K562 (cell line): ENCODE data around the gene MYO16. TPM values are rescaled to one million over a fixed set of nuclear protein-coding genes. Genes with fewer than 3 reads are reported as not detected.

ENCODE experiments used
- ATAC-seq: fragments of 200-7000 bp; cut with Tn5 transposase; 3 replicates; pipeline ENCODE4 v1.9.1; 2020; ENCODE audit warnings: moderate library complexity
- BruUV-seq: library from RNA; stranded (reverse); fragments of 400-500 nt; replicated peaks from 2 replicates; lab custom pipeline; 2021; lab: Mats Ljungman, UMichigan
- CTCF ChIA-PET: fragments of 300-600 bp; formaldehyde crosslinking; extraction: SDS; loops from one replicate; lab custom pipeline; 2021; ENCODE audit warnings: low intra/inter-chr PET ratio; lab: Yijun Ruan, JAX
- POLR2A ChIA-PET: fragments of 300-600, 350-650 bp; sonication (Branson Sonifier 250); formaldehyde crosslinking; extraction: SDS; loops from one replicate; lab custom pipeline; 2021; ENCODE audit warnings: antibody characterized with exemption, inconsistent platforms; lab: Yijun Ruan, JAX
- DNase-seq, 4 experiments: peaks; one replicate each; pipeline versions ENCODE4 v3.0.0 to v3.0.0-alpha.2; 2011 to 2018; ENCODE audit warnings: low spot score in 3 of 4, mixed read lengths in 3 of 4; ENCODE audit errors: extremely low read depth in 1 of 4
- FAIRE-seq: peaks from 2 replicates; lab custom pipeline; 2011; peaks lifted over from hg19 to GRCh38; lab: Jason Lieb, UNC
- H2AFZ ChIP-seq: 2 replicates; pipeline ENCODE4 v1.6.0; 2011; ENCODE audit warnings: low read depth, low read length, control low read depth, inconsistent platforms
- H3K27ac ChIP-seq: fragments of 200-600 bp; 3 replicates; pipeline ENCODE4 v1.8.0; 2011; ENCODE audit warnings: low read depth, mild to moderate bottlenecking, control low read depth, inconsistent platforms, low read length, moderate library complexity, mixed read lengths; ENCODE audit errors: extremely low read depth
- H3K27me3 ChIP-seq, 2 experiments: fragments of 300-600 bp in 1 of 2; 2 replicates in 1 of 2; 3 replicates in 1 of 2; pipeline versions ENCODE4 v1.6.0 to v1.8.0; 2011; ENCODE audit warnings: inconsistent platforms in 2 of 2, low read length in 2 of 2, mild to moderate bottlenecking in 1 of 2, mixed read lengths in 1 of 2, moderate library complexity in 1 of 2; ENCODE audit not compliant: control insufficient read depth in 2 of 2, insufficient read depth in 2 of 2
- H3K36me3 ChIP-seq: fragments of 300-600 bp; 3 replicates; pipeline ENCODE4 v1.8.0; 2011; ENCODE audit warnings: mild to moderate bottlenecking, low read length, inconsistent platforms; ENCODE audit not compliant: control insufficient read depth, insufficient read depth
- H3K4me1 ChIP-seq, 2 experiments: fragments of 200-600 bp in 1 of 2; replicated peaks in 1 of 2; 2 replicates in 1 of 2; 3 replicates in 1 of 2; pipeline versions ENCODE4 v1.5.1 to v1.8.0; 2011; ENCODE audit warnings: inconsistent platforms in 2 of 2, low read length in 2 of 2, mild to moderate bottlenecking in 1 of 2, mixed read lengths in 1 of 2, moderate library complexity in 1 of 2; ENCODE audit not compliant: control insufficient read depth in 2 of 2, insufficient read depth in 2 of 2
- H3K4me2 ChIP-seq: 2 replicates; pipeline ENCODE4 v1.6.1; 2011; ENCODE audit warnings: low read length, control low read depth, inconsistent platforms, mixed read lengths; ENCODE audit not compliant: insufficient read depth
- H3K4me3 ChIP-seq: fragments of 200-600 bp; sonication (generic), shearing (Covaris generic); 2 replicates; pipeline ENCODE4 v1.5.1; 2016; ENCODE audit warnings: control low read depth, inconsistent platforms
- H3K79me2 ChIP-seq: fragments of 200-600 bp; 3 replicates; pipeline ENCODE4 v1.8.0; 2011; ENCODE audit warnings: low read length, inconsistent platforms; ENCODE audit not compliant: control insufficient read depth, insufficient read depth
- H3K9ac ChIP-seq, 2 experiments: 2 replicates each; pipeline versions ENCODE4 v1.6.0 to v1.6.1; 2011; ENCODE audit warnings: low read depth in 2 of 2, low read length in 2 of 2, control low read depth in 1 of 2, inconsistent platforms in 1 of 2, mild to moderate bottlenecking in 1 of 2, mixed read lengths in 1 of 2; ENCODE audit not compliant: insufficient read depth in 1 of 2
- H3K9me1 ChIP-seq: one replicate; pipeline ENCODE4 v1.6.0; 2011; ENCODE audit warnings: inconsistent platforms, mild to moderate bottlenecking, low read length, moderate library complexity; ENCODE audit not compliant: control insufficient read depth, insufficient read depth
- H3K9me3 ChIP-seq: replicated peaks from 2 replicates; pipeline ENCODE4 v1.5.1; 2011; ENCODE audit warnings: low read depth, low read length, inconsistent platforms; ENCODE audit not compliant: control insufficient read depth, insufficient read depth
- H4K20me1 ChIP-seq: replicated peaks from 2 replicates; pipeline ENCODE4 v1.6.1; 2011; ENCODE audit warnings: low read length, inconsistent platforms, mixed read lengths; ENCODE audit not compliant: control insufficient read depth, insufficient read depth
- CBX2 ChIP-seq: fragments of 200-600 bp; sonication (generic); IDR thresholded peaks from one replicate; pipeline ENCODE4 v1.6.1; 2012; ENCODE audit warnings: mild to moderate bottlenecking, low read length, inconsistent platforms; ENCODE audit not compliant: insufficient read depth, poor library complexity, severe bottlenecking
- E2F4 ChIP-seq: sonication (generic); formaldehyde crosslinking; IDR thresholded peaks from 2 replicates; pipeline ENCODE4 v1.8.0; 2022; ENCODE audit warnings: mild to moderate bottlenecking, low read depth, missing genetic modification reagents
- FIP1L1 ChIP-seq: fragments of 200-400 bp; formaldehyde crosslinking; IDR thresholded peaks from 2 replicates; pipeline ENCODE4 v1.6.1; 2018; ENCODE audit warnings: mild to moderate bottlenecking, low read depth, low read length; ENCODE audit not compliant: poor library complexity, severe bottlenecking
- FUS ChIP-seq: fragments of 200-400 bp; formaldehyde crosslinking; optimal IDR thresholded peaks from 2 replicates; pipeline ENCODE3; 2017; ENCODE audit warnings: low read depth, low read length
- HNRNPH1 ChIP-seq: fragments of 200-400 bp; formaldehyde crosslinking; optimal IDR thresholded peaks from 2 replicates; pipeline ENCODE3; 2017; ENCODE audit warnings: low read depth, mild to moderate bottlenecking, low read length, moderate library complexity
- HNRNPL ChIP-seq: fragments of 200-400 bp; formaldehyde crosslinking; IDR thresholded peaks from 2 replicates; pipeline ENCODE4 v1.6.1; 2017; ENCODE audit warnings: low read depth, mild to moderate bottlenecking, low read length
- ILF3 ChIP-seq: fragments of 450-650 bp; IDR thresholded peaks from 2 replicates; pipeline ENCODE4 v1.6.1; 2018; ENCODE audit warnings: antibody characterized with exemption, mild to moderate bottlenecking, moderate library complexity, borderline replicate concordance
- LARP7 ChIP-seq: fragments of 450-650 bp; IDR thresholded peaks from 2 replicates; pipeline ENCODE4 v1.6.1; 2016
- MAFF ChIP-seq: IDR thresholded peaks from 2 replicates; pipeline ENCODE4 v1.6.1; 2012; ENCODE audit warnings: low read length, improper control_type of control experiment
- MYBL2 ChIP-seq, 2 experiments: fragments of 450-650 bp in 1 of 2; sonication (generic) in 1 of 2; formaldehyde crosslinking in 1 of 2; IDR thresholded peaks; 2 replicates each; pipeline versions ENCODE4 v1.6.1 to v1.8.1; 2017 to 2022; ENCODE audit warnings: borderline replicate concordance in 1 of 2, inconsistent platforms in 1 of 2, low read depth in 1 of 2, mild to moderate bottlenecking in 1 of 2, missing genetic modification reagents in 1 of 2, moderate library complexity in 1 of 2
- NELFE ChIP-seq: IDR thresholded peaks from 2 replicates; pipeline ENCODE4 v1.6.1; 2011; ENCODE audit warnings: mild to moderate bottlenecking; ENCODE audit not compliant: insufficient read depth, insufficient read length
- SP1 ChIP-seq: sonication (generic); formaldehyde crosslinking; IDR thresholded peaks from 2 replicates; pipeline ENCODE4 v1.8.1; 2022; ENCODE audit warnings: mild to moderate bottlenecking, missing genetic modification reagents
- SRSF7 ChIP-seq: fragments of 200-400 bp; formaldehyde crosslinking; optimal IDR thresholded peaks from 2 replicates; pipeline ENCODE3; 2017; ENCODE audit warnings: mild to moderate bottlenecking, low read depth, low read length
- ZBTB8A ChIP-seq: fragments of 450-650 bp; IDR thresholded peaks from 2 replicates; pipeline ENCODE4 v1.6.1; 2018; ENCODE audit warnings: mild to moderate bottlenecking, moderate library complexity; ENCODE audit not compliant: partially characterized antibody
- ZFP30 ChIP-seq: fragments of 250-450 bp; sonication (Bioruptor Pico); IDR thresholded peaks from 2 replicates; pipeline ENCODE4 v1.8.0; 2022; ENCODE audit warnings: moderate library complexity, mild to moderate bottlenecking, inconsistent platforms, borderline replicate concordance
- ZFPM2 ChIP-seq: fragments of 250-450 bp; sonication (Bioruptor Pico); IDR thresholded peaks from 2 replicates; pipeline ENCODE4 v1.5.1; 2022; ENCODE audit warnings: mild to moderate bottlenecking
- WGBS: fragments of 100-300 bp; shearing (Covaris generic); methylation state at CpG from one replicate; pipeline ENCODE4 v1.1.6; 2016; ENCODE audit warnings: low coverage, mixed read lengths; ENCODE audit not compliant: insufficient coverage; ENCODE audit errors: missing lambda C conversion rate; 5-methylcytosine and 5-hydroxymethylcytosine counted together
- in situ Hi-C: fragments of 300-500 bp; cut with MboI; formaldehyde crosslinking; loops from 4 replicates; pipeline ENCODE4 v1.15.0; 2018; ENCODE audit warnings: inconsistent platforms, mixed read lengths
- intact Hi-C: fragments of 100-400 bp; cut with micrococcal nuclease; formaldehyde crosslinking; loops from 2 replicates; pipeline ENCODE4 v1.14.2; 2022
- polyA plus RNA-seq, 8 experiments: library from polyadenylated mRNA; depleted of rRNA in 4 of 8; stranded (reverse) in 5 of 8; unstranded in 3 of 8; fragments of >200 nt; fragmentation: Nextera tagmentation in 2 of 8; fragmentation: Illumina TruSeq in 1 of 8; extraction: Ambion mirVana in 2 of 8; extraction: Trizol in 1 of 8; gene quantifications; 2 replicates each; pipeline versions ENCODE4 v1.2.1 to v1.2.3, GENCODE V29; 2011 to 2014; ENCODE audit warnings: inconsistent platforms in 1 of 8, missing spikeins in 1 of 8
- total RNA-seq, 7 experiments: library from RNA; depleted of rRNA in 6 of 7; stranded (reverse); fragments of >200 nt in 6 of 7; fragmentation: Illumina TruSeq in 2 of 7; extraction: Trizol in 2 of 7; gene quantifications; 2 replicates each; pipeline versions ENCODE4 v1.2.1 to v1.2.3, GENCODE V29; 2011 to 2021; ENCODE audit warnings: low replicate concordance in 1 of 7

The MYO16 gene
- total and polyA plus RNA-seq, 9 of the 15 experiments (the other 6 are each of a cell fraction or from before 2014, with no cell fraction given): 4.3 to 45.7 (median 12.1) TPM

GRCh38 chr13:108855737-108856387, 226.5 kb downstream of the MYO16 start:
- FAIRE-seq (no peak), ATAC-seq (no peak), DNase-seq (no peak)
- in situ Hi-C loops (no loop called here), intact Hi-C loops (no loop called here)
- H3K9me1 ChIP-seq: no peaks in the 10 kb centered on the region
- H3K36me3 ChIP-seq: peaks cover 7% of the 10 kb centered on the region; the same call in 1 of the 3 replicates
- H4K20me1 ChIP-seq: no peaks in the 10 kb centered on the region
- TF ChIP-seq ZFP30 (CRISPR knock-in tag) (no peak), LARP7 (no peak), SP1 (CRISPR knock-in tag) (no peak), HNRNPH1 (no peak), FUS (no peak), MYBL2 (IDR thresholded peaks at IDR 0.05; ENCODE audit: low read depth) (no peak), MYBL2 (CRISPR knock-in tag; IDR thresholded peaks at IDR 0.05; ENCODE audit: borderline replicate concordance) (no peak), ZBTB8A (no peak), E2F4 (CRISPR knock-in tag) (no peak), HNRNPL (no peak), SRSF7 (no peak), MAFF (no peak), NELFE (no peak), FIP1L1 (no peak), ZFPM2 (CRISPR knock-in tag) (no peak), ILF3 (no peak), CBX2 (no peak)
- H3K27me3 ChIP-seq: no peaks in the 10 kb centered on the region
- no TSS peak for BruUV-seq
- no peak overlapping the region for H2AFZ ChIP-seq
- CTCF ChIA-PET: no interaction called here
- no peaks in the 10 kb centered on the region for H3K9me3 ChIP-seq
- H3K9ac ChIP-seq: no peak overlapping the region
- no peak overlapping the region for H3K4me2 ChIP-seq
- POLR2A ChIA-PET: no interaction called here
- no peak overlapping the region for H3K27ac ChIP-seq
- WGBS: 71% methylated on average over 4 of the region's 4 CpGs
- no peaks in the 10 kb centered on the region; a peak in 1 of 5 replicates for H3K4me1 ChIP-seq
- H3K4me3 ChIP-seq: no peak overlapping the region
- no peaks in the 10 kb centered on the region for H3K79me2 ChIP-seq
